Measurements from ENCODE around the gene ATP6V0D1. TPM values are rescaled to one million over a fixed set of nuclear protein-coding genes. Genes with fewer than 3 reads are reported as not detected.

Gene ATP6V0D1
- total and polyA plus RNA-seq, 2 experiments from 2014 or later, result 20.6 to 68.7 TPM

- no peak for TF ChIP-seq ZNF462 (CRISPR knock-in tag; IDR thresholded peaks at IDR 0.05)
- no peak for TF ChIP-seq ZNF114 (CRISPR knock-in tag; IDR thresholded peaks at IDR 0.05)
- no peak for TF ChIP-seq EZH2 (IDR thresholded peaks at IDR 0.05; ENCODE audit: low read depth, unreplicated experiment)
- TF ChIP-seq JUNB (IDR thresholded peaks at IDR 0.05; ENCODE audit: unreplicated experiment), result no peak
- no peak for TF ChIP-seq ETS1 (IDR thresholded peaks at IDR 0.05)
- TF ChIP-seq STAT1 (IDR thresholded peaks at IDR 0.05; ENCODE audit: unreplicated experiment), result no peak
- no peak for TF ChIP-seq ZNF331 (CRISPR knock-in tag; IDR thresholded peaks at IDR 0.05; ENCODE audit: low read depth)
Observed at GRCh38 chr16:67519242-67519641, 38.3 kb upstream of the ATP6V0D1 start (continued).

- no peak overlapping the region for H3K27ac ChIP-seq (ENCODE audit: low read depth)
- peaks cover 45% of the 10 kb centered on the region for H3K27me3 Mint-ChIP-seq (ENCODE audit: insufficient read depth, low read depth, poor library complexity)
- no peak for DNase-seq (ENCODE audit: low spot score)
- H3F3A ChIP-seq (replicated peaks; ENCODE audit: low read depth), result no peaks in the 10 kb centered on the region
- H3K36me3 Mint-ChIP-seq (ENCODE audit: low read depth), result no peaks in the 10 kb centered on the region
- no peaks in the 10 kb centered on the region for H3K9me2 ChIP-seq (ENCODE audit: insufficient read depth)
- ATAC-seq, result no peak
- H3K36me3 ChIP-seq (ENCODE audit: insufficient read depth), result no peaks in the 10 kb centered on the region
- H3K27me3 ChIP-seq (ENCODE audit: insufficient read depth), result peaks cover 38% of the 10 kb centered on the region
- no peak overlapping the region for H3K4me3 ChIP-seq
- no peaks in the 10 kb centered on the region; the same call in 2 of the 3 replicates for H3K4me1 Mint-ChIP-seq
- no peaks in the 10 kb centered on the region for H4K20me1 ChIP-seq (replicated peaks; ENCODE audit: insufficient read depth)
- no peaks in the 10 kb centered on the region for H3K79me2 ChIP-seq (replicated peaks; ENCODE audit: insufficient read depth)
- no peak overlapping the region for H3K4me3 Mint-ChIP-seq
- H3K4me2 ChIP-seq, result no peak overlapping the region
- H2AFZ ChIP-seq, result no peak overlapping the region
- no peak overlapping the region for H3K27ac Mint-ChIP-seq
- no peaks in the 10 kb centered on the region for H3K4me1 ChIP-seq (ENCODE audit: insufficient read depth)
- H3K9me3 Mint-ChIP-seq, result no peaks in the 10 kb centered on the region; the same call in 2 of the 3 replicates
- no peak for TF ChIP-seq CREB1 (CRISPR knock-in tag; IDR thresholded peaks at IDR 0.05; ENCODE audit: low read depth)
- no peak for TF ChIP-seq ZNF462 (CRISPR knock-in tag; IDR thresholded peaks at IDR 0.05)
- TF ChIP-seq POLR2AphosphoS5 (IDR thresholded peaks at IDR 0.05; ENCODE audit: low read depth), result no peak
- TF ChIP-seq ZNF114 (CRISPR knock-in tag; IDR thresholded peaks at IDR 0.05), result no peak
- no peak for TF ChIP-seq ZNF331 (CRISPR knock-in tag; IDR thresholded peaks at IDR 0.05; ENCODE audit: low read depth)
- TF ChIP-seq STAT1 (IDR thresholded peaks at IDR 0.05; ENCODE audit: unreplicated experiment), result no peak
- TF ChIP-seq EZH2 (IDR thresholded peaks at IDR 0.05; ENCODE audit: low read depth, unreplicated experiment), result no peak
Observed at GRCh38 chr16:67518676-67519075, 37.7 kb upstream of the ATP6V0D1 start.
